DND-41 (cell line): ENCODE measurements around the gene PBOV1.
"Not testable (repeated sequence)": the region's sequence is repeated elsewhere in the genome, so short reads cannot be mapped to it uniquely, and the experiment has no call there.

ENCODE experiments used
- ATAC-seq: fragments of 200-7000 bp; cut with Tn5 transposase; 3 replicates; pipeline ENCODE4 v1.9.1; 2021; ENCODE audit warnings: low read depth; ENCODE audit not compliant: insufficient read depth
- DNase-seq: peaks from one replicate; pipeline ENCODE4 v3.0.0-alpha.2; 2020
- H2AFZ ChIP-seq: 2 replicates; pipeline ENCODE4 v1.6.0; 2012; ENCODE audit warnings: low read depth, low read length
- H3K27ac ChIP-seq: 2 replicates; pipeline ENCODE4 v1.5.1; 2012; ENCODE audit warnings: low read length, inconsistent platforms
- H3K27me3 ChIP-seq: fragments of 200-600 bp; sonication (generic); 2 replicates; pipeline ENCODE4 v1.6.0; 2012; ENCODE audit warnings: low read length, mild to moderate bottlenecking, inconsistent platforms; ENCODE audit not compliant: insufficient read depth, poor library complexity
- H3K36me3 ChIP-seq: 2 replicates; pipeline ENCODE4 v1.5.1; 2012; ENCODE audit warnings: low read length, inconsistent platforms; ENCODE audit not compliant: insufficient read depth
- H3K4me1 ChIP-seq: 2 replicates; pipeline ENCODE4 v1.5.1; 2012; ENCODE audit warnings: mild to moderate bottlenecking, low read length; ENCODE audit not compliant: insufficient read depth
- H3K4me2 ChIP-seq: 2 replicates; pipeline ENCODE4 v1.6.0; 2012; ENCODE audit warnings: mild to moderate bottlenecking, moderate library complexity, low read length, inconsistent platforms; ENCODE audit not compliant: insufficient read depth
- H3K4me3 ChIP-seq, 2 experiments: fragments of 200-600 bp in 1 of 2; shearing (Covaris generic) in 1 of 2; 2 replicates each; pipeline ENCODE4 v1.5.1; 2012 to 2016; ENCODE audit warnings: inconsistent platforms in 2 of 2, low read length in 2 of 2, mild to moderate bottlenecking in 2 of 2, low read depth in 1 of 2, moderate library complexity in 1 of 2
- H3K79me2 ChIP-seq: 2 replicates; pipeline ENCODE4 v1.6.0; 2012; ENCODE audit warnings: low read length, inconsistent platforms; ENCODE audit not compliant: insufficient read depth
- H3K9ac ChIP-seq: 2 replicates; pipeline ENCODE4 v1.6.0; 2012; ENCODE audit warnings: low read depth, mild to moderate bottlenecking, inconsistent platforms, low read length, moderate library complexity
- H3K9me3 ChIP-seq: 2 replicates; pipeline ENCODE4 v1.5.1; 2012; ENCODE audit warnings: low read length, moderate library complexity, mild to moderate bottlenecking, inconsistent platforms; ENCODE audit not compliant: insufficient read depth, severe bottlenecking
- H4K20me1 ChIP-seq: 2 replicates; pipeline ENCODE4 v1.6.0; 2012; ENCODE audit warnings: low read length; ENCODE audit not compliant: insufficient read depth
- EZH2 ChIP-seq: IDR thresholded peaks from 3 replicates; pipeline ENCODE4 v1.6.1; 2012; ENCODE audit warnings: borderline replicate concordance, low read depth, mild to moderate bottlenecking, moderate library complexity, low read length, inconsistent platforms; ENCODE audit not compliant: severe bottlenecking
- TF ChIP-seq, protein P1 (sequence below): IDR thresholded peaks from 2 replicates; pipeline ENCODE4 v1.5.1; 2012; ENCODE audit warnings: borderline replicate concordance, low read length, moderate library complexity, mild to moderate bottlenecking; ENCODE audit not compliant: poor library complexity, severe bottlenecking; ENCODE audit errors: extremely low read depth

Gene PBOV1

DNA sequence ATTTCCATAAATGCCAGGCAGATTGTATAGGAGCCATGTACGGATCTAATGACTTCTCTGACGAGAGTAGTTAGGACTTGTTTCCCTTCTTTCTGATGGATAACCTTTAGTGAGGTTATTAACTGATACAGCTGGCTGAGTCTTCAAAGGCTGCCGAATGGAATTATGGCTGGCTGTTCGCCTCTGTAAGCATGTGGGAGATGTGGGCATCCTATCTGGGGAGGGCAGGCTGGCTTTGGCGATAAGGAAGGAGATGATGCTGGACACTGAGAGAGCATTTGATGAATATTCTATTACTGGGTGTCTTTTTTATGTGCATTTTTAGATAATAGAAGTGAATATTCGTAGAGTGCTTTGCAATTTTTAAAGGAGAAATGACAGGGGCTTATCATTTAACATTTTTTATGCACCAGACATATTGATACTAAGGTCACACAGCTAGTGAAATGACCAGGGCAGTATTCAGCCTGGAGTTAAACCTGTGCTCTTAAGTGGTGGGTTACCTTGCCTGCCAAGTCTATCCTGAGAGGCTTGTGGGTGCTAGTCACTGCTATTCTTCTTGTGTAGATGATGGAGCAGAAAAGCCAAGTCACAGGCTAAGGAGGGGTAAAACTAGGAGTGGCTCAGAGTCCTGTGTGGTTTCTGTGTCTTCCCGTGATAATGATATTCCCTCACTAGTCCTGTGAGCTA, 3.1 kb downstream of the PBOV1 start:
- H3K36me3 ChIP-seq = no peaks in the 10 kb centered on the region
- DNase-seq (no peak), ATAC-seq (no peak)
- H3K9ac ChIP-seq = no peak overlapping the region
- H3K4me1 ChIP-seq = no peaks in the 10 kb centered on the region
- no peak overlapping the region for H2AFZ ChIP-seq
- no peak overlapping the region for H3K4me2 ChIP-seq
- H4K20me1 ChIP-seq = no peaks in the 10 kb centered on the region
- H3K79me2 ChIP-seq = no peaks in the 10 kb centered on the region
- no peak overlapping the region for H3K4me3 ChIP-seq
- no peak for TF ChIP-seq EZH2
- TF ChIP-seq, protein P1, sequence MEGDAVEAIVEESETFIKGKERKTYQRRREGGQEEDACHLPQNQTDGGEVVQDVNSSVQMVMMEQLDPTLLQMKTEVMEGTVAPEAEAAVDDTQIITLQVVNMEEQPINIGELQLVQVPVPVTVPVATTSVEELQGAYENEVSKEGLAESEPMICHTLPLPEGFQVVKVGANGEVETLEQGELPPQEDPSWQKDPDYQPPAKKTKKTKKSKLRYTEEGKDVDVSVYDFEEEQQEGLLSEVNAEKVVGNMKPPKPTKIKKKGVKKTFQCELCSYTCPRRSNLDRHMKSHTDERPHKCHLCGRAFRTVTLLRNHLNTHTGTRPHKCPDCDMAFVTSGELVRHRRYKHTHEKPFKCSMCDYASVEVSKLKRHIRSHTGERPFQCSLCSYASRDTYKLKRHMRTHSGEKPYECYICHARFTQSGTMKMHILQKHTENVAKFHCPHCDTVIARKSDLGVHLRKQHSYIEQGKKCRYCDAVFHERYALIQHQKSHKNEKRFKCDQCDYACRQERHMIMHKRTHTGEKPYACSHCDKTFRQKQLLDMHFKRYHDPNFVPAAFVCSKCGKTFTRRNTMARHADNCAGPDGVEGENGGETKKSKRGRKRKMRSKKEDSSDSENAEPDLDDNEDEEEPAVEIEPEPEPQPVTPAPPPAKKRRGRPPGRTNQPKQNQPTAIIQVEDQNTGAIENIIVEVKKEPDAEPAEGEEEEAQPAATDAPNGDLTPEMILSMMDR = no peak
- no peaks in the 10 kb centered on the region for H3K9me3 ChIP-seq
- no peak overlapping the region for H3K27ac ChIP-seq
- H3K27me3 ChIP-seq = peaks cover 20% of the 10 kb centered on the region

- DNase-seq, H3K4me1 ChIP-seq, H3K9me3 ChIP-seq, H3K9ac ChIP-seq, H4K20me1 ChIP-seq, H3K36me3 ChIP-seq, H3K4me3 ChIP-seq, H3K27ac ChIP-seq, H3K4me2 ChIP-seq, H3K79me2 ChIP-seq, ATAC-seq, H2AFZ ChIP-seq: not testable (repeated sequence)
- peaks cover 16% of the 10 kb centered on the region for H3K27me3 ChIP-seq
These were observed 5.8 kb downstream of the PBOV1 start for GRCh38 chr6:138212530-138212929.

DNA sequence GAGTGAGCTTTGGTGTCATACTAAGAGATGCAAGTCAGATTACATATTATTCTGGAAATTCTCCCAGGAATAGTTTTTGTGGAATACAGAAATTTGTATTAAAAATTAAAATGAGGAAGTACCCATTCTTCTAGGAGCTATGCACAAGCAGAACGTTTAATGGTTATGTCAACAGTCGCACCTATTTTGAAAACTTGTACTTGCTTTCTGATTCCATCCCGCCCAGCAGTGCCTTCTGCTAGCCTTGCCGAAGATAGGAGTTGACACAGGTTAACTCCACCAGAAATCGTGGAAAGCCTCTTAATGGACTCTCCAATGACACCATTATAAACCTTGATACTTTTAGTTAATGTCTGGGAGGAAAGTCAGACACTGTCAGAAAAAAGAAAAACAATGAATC, 6.7 kb downstream of the PBOV1 start:
- H3K4me2 ChIP-seq = no peak overlapping the region
- no peaks in the 10 kb centered on the region for H3K79me2 ChIP-seq
- no peak overlapping the region for H3K27ac ChIP-seq
- H3K27me3 ChIP-seq = peaks cover 16% of the 10 kb centered on the region
- H3K4me1 ChIP-seq = no peaks in the 10 kb centered on the region
- DNase-seq = no peak
- no peak overlapping the region for H3K9ac ChIP-seq
- H3K4me3 ChIP-seq = no peak overlapping the region
- no peak for TF ChIP-seq EZH2
- TF ChIP-seq, protein P1 = no peak
- H2AFZ ChIP-seq = no peak overlapping the region
- no peaks in the 10 kb centered on the region for H4K20me1 ChIP-seq
- H3K36me3 ChIP-seq = no peaks in the 10 kb centered on the region
- no peak for ATAC-seq
- H3K9me3 ChIP-seq = no peaks in the 10 kb centered on the region

DNA sequence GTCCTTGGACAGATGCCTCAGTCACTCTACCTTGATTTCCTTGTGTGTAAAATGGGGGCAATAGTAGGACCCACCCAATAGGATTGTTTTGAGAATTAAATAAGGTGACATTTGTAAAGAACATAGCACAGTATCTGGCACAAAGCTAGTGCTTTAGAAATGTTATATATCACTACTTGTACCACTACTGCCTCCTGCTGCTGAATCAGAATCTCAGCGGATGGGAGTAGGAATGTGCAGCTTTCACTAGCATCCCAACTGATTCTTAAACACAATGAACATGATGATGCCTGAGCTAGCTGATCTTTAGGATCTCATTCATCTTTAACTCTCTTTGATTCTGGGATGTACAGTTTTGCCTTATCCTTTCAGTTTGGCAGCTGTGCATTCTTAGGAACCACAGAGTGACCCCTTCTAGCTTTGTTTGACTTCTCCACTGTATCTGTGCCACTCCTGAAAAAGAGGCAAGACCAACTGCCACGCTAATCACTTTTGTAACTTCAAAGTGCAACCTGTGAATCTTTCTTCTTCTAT, 7.2 kb downstream of the PBOV1 start:
- H3K27ac ChIP-seq = no peak overlapping the region
- DNase-seq (no peak), ATAC-seq (no peak)
- H2AFZ ChIP-seq = no peak overlapping the region
- TF ChIP-seq, protein P1 = peak; percentile 23
- TF ChIP-seq EZH2 = no peak
- no peaks in the 10 kb centered on the region for H3K4me1 ChIP-seq
- no peak overlapping the region for H3K9ac ChIP-seq
- no peak overlapping the region for H3K4me2 ChIP-seq
- no peaks in the 10 kb centered on the region for H3K9me3 ChIP-seq
- no peaks in the 10 kb centered on the region for H3K36me3 ChIP-seq
- H3K79me2 ChIP-seq = no peaks in the 10 kb centered on the region
- H3K4me3 ChIP-seq = no peak overlapping the region
- no peaks in the 10 kb centered on the region for H4K20me1 ChIP-seq
- peaks cover 14% of the 10 kb centered on the region for H3K27me3 ChIP-seq
